Activated CD4-positive, CD25-positive, alpha-beta regulatory T cell treated with anti-CD3 and anti-CD28 coated beads, Interleukin-2, amount 50 U/mL, for 72 hours (primary cell): ENCODE measurements around the gene KCNAB1.

Experiments used
- DNase-seq: peaks from one replicate; pipeline ENCODE4 v3.0.0; 2021

KCNAB1 gene

GRCh38 chr3:156586905-156587759 is 466.8 kb downstream of the KCNAB1 start:
- DNase-seq: no peak

DNA sequence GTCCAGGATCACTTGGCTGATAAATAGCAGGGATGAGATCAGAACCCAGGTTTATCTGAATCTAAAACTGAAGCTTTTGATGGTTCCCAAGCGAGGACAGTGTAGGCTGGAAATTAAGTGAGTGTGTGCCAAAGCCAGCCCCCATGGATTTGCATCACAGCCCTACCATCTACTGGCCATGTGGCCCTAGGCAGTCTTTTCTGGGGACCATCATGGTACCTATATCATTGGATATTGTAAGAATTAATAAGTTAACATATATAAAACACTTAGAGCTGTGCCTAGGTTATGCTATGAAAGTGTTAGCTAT is 467.3 kb downstream of the KCNAB1 start:
- DNase-seq: no peak
